Measurements from ENCODE around the gene C1orf122. TPM values are rescaled to one million over a fixed set of nuclear protein-coding genes. Genes with fewer than 3 reads are reported as not detected.

Gene C1orf122
- total and polyA plus RNA-seq, 10 of the 15 experiments (the other 5 are each of a cell fraction or from before 2014, with no cell fraction given): 1.6 to 35.8 (median 14.8) TPM

GRCh38 chr1:37831109-37831508 lies 23.5 kb downstream of the C1orf122 start:
- no peaks in the 10 kb centered on the region for H3K27me3 ChIP-seq (replicated peaks in 1 of 2; ENCODE audit: control insufficient read depth in 2 of 2, insufficient read depth in 2 of 2, low read length in 1 of 2)
- no TSS peak for BruUV-seq (replicated peaks)
- no peak for DNase-seq (ENCODE audit: low read depth, low spot score)
- no peaks in the 10 kb centered on the region for H3K9me3 ChIP-seq (replicated peaks; ENCODE audit: control insufficient read depth, insufficient read depth, low read length)
- H4K20me1 ChIP-seq (ENCODE audit: control insufficient read depth, insufficient read depth): no peaks in the 10 kb centered on the region
- FAIRE-seq: no peak
- no peaks in the 10 kb centered on the region for H3K79me2 ChIP-seq (ENCODE audit: control insufficient read depth, insufficient read depth, low read length)
- in situ Hi-C loops (cut with MboI): no loop called here
- RAD21 ChIA-PET (ENCODE audit: unreplicated experiment): no interaction called here
- SMC1A ChIA-PET (ENCODE audit: uncharacterized antibody, unreplicated experiment): no interaction called here
- no peak overlapping the region for H3K4me3 ChIP-seq
- H3K36me3 ChIP-seq (ENCODE audit: control insufficient read depth in 2 of 2, insufficient read depth in 2 of 2, low read length in 1 of 2): peaks cover 8 to 30% of the 10 kb centered on the region in 2 experiments
- H3K4me2 ChIP-seq (ENCODE audit: control insufficient read depth, insufficient read depth): no peak overlapping the region
- no peaks in the 10 kb centered on the region for H3K4me1 ChIP-seq (ENCODE audit: control insufficient read depth, insufficient read depth, low read length)
- no peak overlapping the region for H3K27ac ChIP-seq (ENCODE audit: control insufficient read depth, insufficient read depth)
- WGBS (ENCODE audit: insufficient coverage, insufficient replicate concordance, low lambda C conversion rate, missing lambda C conversion rate): 90% methylated on average over 4 of the region's 4 CpGs
- H3K9ac ChIP-seq (ENCODE audit: control insufficient read depth, insufficient read depth, low read length): no peak overlapping the region
- intact Hi-C loops (cut with micrococcal nuclease; ENCODE audit: unreplicated experiment): no loop called here
- POLR2A ChIA-PET: interaction anchor here (1.2 kb wide), 1 partner anchor 31 kb away, joined by 4 read pairs; no protein-coding TSS in a partner anchor
- ATAC-seq: no peak
- CTCF ChIA-PET: interaction anchor here (1.3 to 2.2 kb wide), 2 partner anchors 24 to 29 kb away, joined by 6 to 8 read pairs; partner anchors contain the start of genes C1orf122 and MTF1
- no peak overlapping the region for H2AFZ ChIP-seq (ENCODE audit: control insufficient read depth, low read depth, low read length)
- TF ChIP-seq BRCA1 (IDR thresholded peaks at IDR 0.05; ENCODE audit: low read depth, low read length): no peak
- no peak for TF ChIP-seq ZBTB11 (CRISPR knock-in tag; IDR thresholded peaks at IDR 0.05)
- no peak for TF ChIP-seq BCLAF1 (IDR thresholded peaks at IDR 0.05)
- no peak for TF ChIP-seq NBN (IDR thresholded peaks at IDR 0.05)
- TF ChIP-seq E2F4 (IDR thresholded peaks at IDR 0.05; ENCODE audit: low read depth, low read length): no peak
- TF ChIP-seq ZBTB40 (IDR thresholded peaks at IDR 0.05; ENCODE audit: borderline replicate concordance): no peak
- TF ChIP-seq NKRF (conservative IDR thresholded peaks at IDR 0.05): no peak
- TF ChIP-seq NR2F1 (conservative IDR thresholded peaks at IDR 0.05): no peak
- no peak for TF ChIP-seq ASH2L (IDR thresholded peaks at IDR 0.05; ENCODE audit: borderline replicate concordance, low read depth)
- no peak for TF ChIP-seq ZNF622 (IDR thresholded peaks at IDR 0.05)
